Memory B cell (primary cell): ENCODE results near the gene CXCR6.

Experiments
- ATAC-seq: fragments of 150-1000 bp; cut with Tn5 transposase; 2 replicates; pipeline ENCODE4 v1.10.0; 2021; ENCODE audit warnings: low read depth, mild to moderate bottlenecking, moderate library complexity
- DNase-seq, 2 donors: peaks; one replicate each; pipeline ENCODE4 v3.0.0; 2022; ENCODE audit warnings: low spot score in 2 of 2
- H3K27ac Mint-ChIP-seq: one replicate; pipeline ENCODE4 v1.8.0; 2022; ENCODE audit warnings: mild to moderate bottlenecking, moderate library complexity, mixed read lengths
- H3K27me3 Mint-ChIP-seq: one replicate; pipeline ENCODE4 v1.8.0; 2022; ENCODE audit warnings: mixed read lengths
- H3K36me3 Mint-ChIP-seq: one replicate; pipeline ENCODE4 v1.8.0; 2022; ENCODE audit warnings: mild to moderate bottlenecking, mixed read lengths
- H3K4me1 Mint-ChIP-seq: one replicate; pipeline ENCODE4 v1.8.0; 2022; ENCODE audit warnings: mixed read lengths
- H3K4me3 Mint-ChIP-seq: one replicate; pipeline ENCODE4 v1.8.0; 2022; ENCODE audit warnings: mild to moderate bottlenecking, moderate library complexity, mixed read lengths
- H3K9me3 Mint-ChIP-seq: one replicate; pipeline ENCODE4 v1.8.0; 2022; ENCODE audit warnings: mixed read lengths

CXCR6 gene

DNA sequence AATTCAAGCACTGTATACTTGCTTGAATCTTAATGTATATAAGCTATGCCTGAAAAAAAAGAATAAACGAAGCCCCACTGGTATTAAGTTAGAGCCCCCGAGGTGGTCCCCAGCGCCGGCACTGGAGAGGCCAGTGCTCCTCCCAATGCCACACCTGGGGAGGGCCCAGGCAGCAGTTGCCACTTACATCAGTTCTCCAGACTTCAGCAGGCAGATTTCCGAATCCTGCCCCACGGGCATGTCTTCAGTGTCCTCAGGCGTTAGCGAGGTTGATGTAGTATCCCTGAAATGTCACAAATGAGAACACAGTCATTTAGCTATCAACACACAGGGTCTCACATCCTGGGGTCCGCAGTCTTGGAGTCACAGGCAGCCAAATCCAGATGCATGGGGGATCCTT is 7.0 kb upstream of the CXCR6 start:
- H3K4me1 Mint-ChIP-seq: peaks cover 4% of the 10 kb centered on the region
- DNase-seq: no peak
- H3K9me3 Mint-ChIP-seq: no peaks in the 10 kb centered on the region
- no peak for ATAC-seq
- peaks cover 31% of the 10 kb centered on the region for H3K36me3 Mint-ChIP-seq
- H3K4me3 Mint-ChIP-seq: no peak overlapping the region
- H3K27me3 Mint-ChIP-seq: no peaks in the 10 kb centered on the region
- no peak overlapping the region for H3K27ac Mint-ChIP-seq

DNA sequence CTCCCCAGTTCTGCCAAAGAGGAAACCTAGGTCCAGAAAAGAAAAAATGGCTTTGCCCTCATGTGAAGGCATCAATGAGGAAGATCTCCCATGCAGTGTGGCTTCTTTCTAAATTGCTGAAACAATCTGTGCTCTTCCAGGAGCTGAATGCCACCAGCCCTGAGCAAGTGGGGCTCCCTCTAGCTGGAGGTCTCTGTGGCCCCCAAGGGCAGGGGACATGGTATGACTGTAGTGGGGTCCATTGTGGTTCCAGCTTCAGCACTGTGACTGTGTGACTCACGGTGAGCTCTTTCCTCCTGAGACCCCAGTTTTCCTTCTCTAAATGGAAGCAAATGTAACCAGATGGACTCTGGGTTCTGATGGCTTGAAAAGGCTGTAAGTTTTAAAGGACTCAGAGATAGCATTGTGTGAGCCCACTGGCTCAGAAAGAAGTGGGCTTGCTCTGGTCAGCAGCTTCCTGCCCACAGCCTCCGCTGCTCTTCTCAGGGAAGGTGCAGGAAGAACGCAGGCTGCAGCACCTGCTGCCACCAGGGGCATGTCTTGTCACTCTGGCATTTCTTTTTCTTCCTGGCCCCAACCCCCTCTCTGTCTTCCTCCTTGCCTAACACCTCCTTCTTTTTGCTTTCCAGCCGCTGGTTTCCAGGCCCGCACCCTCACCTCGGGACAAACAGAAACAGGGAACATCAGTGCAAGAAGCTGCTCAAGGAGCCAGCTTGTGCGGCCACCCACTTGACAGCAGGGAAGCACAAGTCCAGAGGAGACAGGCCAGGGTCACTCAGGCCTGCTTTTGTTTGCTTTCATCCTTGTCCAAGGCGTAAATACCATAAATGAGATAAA is 5.8 kb upstream of the CXCR6 start:
- Mint-ChIP-seq H3K4me1 (peaks cover 4% of the 10 kb centered on the region), H3K27ac (no peak overlapping the region), H3K4me3 (no peak overlapping the region), H3K36me3 (peaks cover 29% of the 10 kb centered on the region), H3K9me3 (no peaks in the 10 kb centered on the region), H3K27me3 (no peaks in the 10 kb centered on the region)
- no peak for DNase-seq
- no peak for ATAC-seq

DNA sequence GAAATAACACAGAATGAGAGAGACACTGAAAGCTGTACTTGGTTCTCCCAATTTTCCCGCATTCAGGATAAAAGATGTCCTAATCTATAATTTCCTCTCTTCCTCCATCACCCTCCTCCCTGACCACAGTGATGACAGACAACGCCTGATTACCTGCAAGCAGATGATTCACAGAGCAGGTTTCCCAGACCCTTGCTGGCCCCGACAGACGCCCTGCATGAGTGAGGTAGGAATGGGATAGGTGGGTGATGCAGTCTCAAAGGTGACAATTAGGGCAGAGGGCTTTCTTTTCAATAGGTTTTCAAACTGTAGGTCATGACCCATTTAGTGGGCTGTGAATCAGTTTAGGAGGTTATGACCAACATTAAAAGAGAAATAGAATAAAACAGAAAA is 5.2 kb upstream of the CXCR6 start:
- DNase-seq (no peak), ATAC-seq (no peak)
- H3K27ac Mint-ChIP-seq: no peak overlapping the region
- no peaks in the 10 kb centered on the region for H3K27me3 Mint-ChIP-seq
- peaks cover 32% of the 10 kb centered on the region for H3K36me3 Mint-ChIP-seq
- H3K9me3 Mint-ChIP-seq: no peaks in the 10 kb centered on the region
- peaks cover 4% of the 10 kb centered on the region for H3K4me1 Mint-ChIP-seq
- no peak overlapping the region for H3K4me3 Mint-ChIP-seq

DNA sequence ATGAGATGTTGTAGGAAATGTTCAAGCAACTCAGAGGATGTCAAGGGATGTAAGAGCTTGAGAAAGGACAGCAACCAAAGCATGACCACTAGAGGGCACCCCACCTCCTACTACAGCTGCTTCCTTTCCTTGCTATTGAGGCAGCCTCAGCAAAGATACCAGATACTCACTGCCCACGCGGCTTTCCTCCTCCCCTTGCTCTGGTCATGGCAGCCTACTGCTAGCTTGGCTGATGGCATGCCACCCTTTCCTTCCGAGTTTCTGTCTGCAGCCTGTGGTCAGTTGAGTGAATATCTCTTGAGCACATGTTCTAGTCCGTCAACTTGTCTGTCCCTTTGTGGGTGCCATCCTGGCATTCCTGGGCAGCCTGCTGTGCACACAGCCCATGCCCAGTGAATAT is 4.4 kb upstream of the CXCR6 start:
- ATAC-seq (peak; percentile 89), DNase-seq (peak; percentile 72 to 74)
- Mint-ChIP-seq H3K27ac (no peak overlapping the region), H3K27me3 (no peaks in the 10 kb centered on the region), H3K4me1 (peaks cover 4% of the 10 kb centered on the region), H3K9me3 (no peaks in the 10 kb centered on the region), H3K4me3 (no peak overlapping the region), H3K36me3 (peaks cover 24% of the 10 kb centered on the region)

DNA sequence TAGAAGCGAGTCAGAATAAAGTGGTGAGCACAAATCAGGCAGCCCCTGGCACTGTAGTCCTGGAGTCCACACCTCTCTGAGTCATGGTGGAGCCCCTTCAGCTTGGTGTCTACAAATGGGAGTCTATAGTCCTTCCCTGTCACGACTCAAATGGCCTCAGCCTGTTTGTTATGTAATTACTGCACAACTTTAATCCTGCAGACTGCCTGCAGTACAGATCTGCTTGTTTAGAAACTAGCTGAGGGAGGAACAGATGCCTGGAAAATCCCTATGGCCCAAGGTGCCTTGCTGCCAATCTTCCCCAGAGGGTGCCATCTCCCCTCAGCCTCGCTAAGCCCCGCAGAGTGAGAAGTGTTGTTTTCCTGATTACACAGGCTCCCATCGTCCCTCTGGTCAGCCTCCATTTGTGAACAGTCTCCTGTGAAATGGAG is 3.9 kb upstream of the CXCR6 start:
- no peak for DNase-seq
- Mint-ChIP-seq H3K4me1 (peaks cover 4% of the 10 kb centered on the region), H3K27me3 (no peaks in the 10 kb centered on the region), H3K4me3 (no peak overlapping the region), H3K27ac (no peak overlapping the region), H3K36me3 (peaks cover 20% of the 10 kb centered on the region), H3K9me3 (no peaks in the 10 kb centered on the region)
- ATAC-seq: peak; percentile 35

DNA sequence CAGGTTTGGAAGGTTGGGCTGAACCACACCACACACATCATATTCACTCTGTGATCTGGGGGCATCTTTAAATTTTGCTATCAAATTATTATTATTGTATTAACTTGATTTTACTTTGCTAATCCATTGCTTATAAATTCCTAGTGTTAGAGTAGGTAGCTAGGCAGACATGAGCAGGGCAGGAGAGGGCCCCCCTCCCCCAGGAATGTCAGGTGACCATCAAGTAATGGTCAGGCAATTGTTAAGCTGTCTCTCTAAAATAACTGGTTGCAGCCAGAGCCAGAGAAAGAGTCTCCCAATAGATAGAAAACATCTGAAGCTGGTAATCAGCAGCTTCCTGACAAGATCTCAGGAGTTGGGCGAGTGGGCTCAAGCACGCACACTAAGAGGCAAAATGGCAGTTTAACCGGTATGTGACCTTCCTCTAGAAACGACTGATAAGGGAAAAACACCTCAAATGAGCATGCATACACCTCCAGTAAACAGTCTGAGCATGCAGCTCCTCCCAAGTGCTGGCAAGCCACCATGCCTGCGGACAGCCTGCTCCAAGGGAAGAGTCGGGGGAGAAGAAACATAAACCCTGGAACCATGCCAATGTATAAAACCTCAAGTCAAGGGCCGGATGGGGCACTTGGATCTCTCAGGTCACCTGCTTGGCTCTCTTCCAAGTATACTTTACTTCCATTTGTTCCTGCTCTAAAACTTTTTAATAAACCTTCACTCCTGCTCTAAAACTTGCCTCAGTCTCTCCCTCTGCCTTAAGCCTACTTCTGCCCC is 3.1 kb upstream of the CXCR6 start:
- H3K36me3 Mint-ChIP-seq: peaks cover 18% of the 10 kb centered on the region
- no peak for ATAC-seq
- H3K27ac Mint-ChIP-seq: no peak overlapping the region
- no peaks in the 10 kb centered on the region for H3K27me3 Mint-ChIP-seq
- peaks cover 4% of the 10 kb centered on the region for H3K4me1 Mint-ChIP-seq
- no peak overlapping the region for H3K4me3 Mint-ChIP-seq
- H3K9me3 Mint-ChIP-seq: no peaks in the 10 kb centered on the region
- DNase-seq: no peak

DNA sequence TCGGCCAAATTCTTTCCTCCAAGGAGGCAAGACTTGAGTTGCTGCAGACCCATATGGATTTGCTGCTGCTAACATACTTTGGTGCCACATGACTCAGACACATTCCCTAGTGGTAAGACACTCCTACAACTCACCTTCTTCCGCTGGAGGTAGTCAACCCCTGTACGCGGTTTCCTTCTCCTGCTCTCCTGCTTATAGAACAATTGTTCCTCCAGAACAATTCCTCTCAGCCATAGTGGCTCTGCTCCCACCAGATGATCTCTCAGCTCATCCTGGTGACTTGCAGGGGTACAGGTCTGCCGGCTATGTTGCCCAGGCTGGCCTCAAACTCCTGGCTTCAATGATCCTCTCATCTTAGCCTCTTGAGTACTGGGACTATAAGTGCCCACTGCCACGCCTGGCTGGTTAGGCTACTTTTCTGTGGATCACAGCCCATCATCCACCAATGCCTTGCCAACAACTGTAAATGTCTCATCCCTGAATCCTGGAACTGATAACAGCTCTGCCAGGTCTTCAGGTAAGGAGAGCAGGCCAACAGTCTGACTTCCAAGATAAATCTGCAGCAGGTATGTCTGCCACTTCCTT is 2.4 kb upstream of the CXCR6 start:
- Mint-ChIP-seq H3K4me1 (peaks cover 4% of the 10 kb centered on the region), H3K27me3 (no peaks in the 10 kb centered on the region), H3K36me3 (peaks cover 12% of the 10 kb centered on the region), H3K9me3 (no peaks in the 10 kb centered on the region), H3K27ac (no peak overlapping the region), H3K4me3 (no peak overlapping the region)
- no peak for ATAC-seq
- no peak for DNase-seq

DNA sequence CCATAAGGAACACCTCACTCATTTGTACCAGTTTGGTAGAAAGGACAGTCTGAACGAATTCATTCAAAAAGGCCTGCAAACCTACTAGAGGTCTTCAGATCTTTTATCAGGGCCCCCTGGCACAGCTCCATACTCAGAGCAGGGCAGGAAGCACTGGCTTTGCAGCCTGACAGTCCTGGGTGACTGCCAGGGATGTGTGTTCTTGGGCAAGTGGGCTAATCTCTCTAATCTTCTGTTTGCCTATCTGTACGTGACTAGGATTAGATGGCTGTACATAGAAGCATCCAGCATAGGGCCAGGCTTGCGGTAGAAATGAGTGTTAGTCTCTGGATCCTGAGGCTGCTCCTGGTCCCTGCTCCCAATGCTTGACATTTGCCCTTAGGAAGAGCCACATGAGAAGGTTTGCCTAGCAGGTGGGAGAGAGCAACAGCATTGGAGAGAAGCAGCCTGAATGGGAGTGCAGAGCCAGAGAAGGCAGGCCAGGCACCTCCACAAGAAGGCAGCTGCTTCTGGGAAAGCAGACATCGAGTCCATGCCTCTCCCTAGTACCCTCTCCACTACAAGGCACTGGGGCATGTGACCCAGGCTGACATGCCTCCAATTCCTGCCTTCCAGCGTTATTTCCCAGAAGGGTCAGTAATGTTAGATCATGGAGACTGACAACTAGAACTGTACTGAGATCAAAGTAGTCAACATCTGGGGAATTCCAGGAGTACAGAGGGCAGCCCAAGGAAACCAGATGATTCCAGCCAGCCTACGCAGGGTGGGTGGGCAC is 1.0 kb upstream of the CXCR6 start:
- H3K27ac Mint-ChIP-seq: peak overlapping the region; percentile 0
- peaks cover 4% of the 10 kb centered on the region for H3K4me1 Mint-ChIP-seq
- peaks cover 18% of the 10 kb centered on the region for H3K36me3 Mint-ChIP-seq

DNA sequence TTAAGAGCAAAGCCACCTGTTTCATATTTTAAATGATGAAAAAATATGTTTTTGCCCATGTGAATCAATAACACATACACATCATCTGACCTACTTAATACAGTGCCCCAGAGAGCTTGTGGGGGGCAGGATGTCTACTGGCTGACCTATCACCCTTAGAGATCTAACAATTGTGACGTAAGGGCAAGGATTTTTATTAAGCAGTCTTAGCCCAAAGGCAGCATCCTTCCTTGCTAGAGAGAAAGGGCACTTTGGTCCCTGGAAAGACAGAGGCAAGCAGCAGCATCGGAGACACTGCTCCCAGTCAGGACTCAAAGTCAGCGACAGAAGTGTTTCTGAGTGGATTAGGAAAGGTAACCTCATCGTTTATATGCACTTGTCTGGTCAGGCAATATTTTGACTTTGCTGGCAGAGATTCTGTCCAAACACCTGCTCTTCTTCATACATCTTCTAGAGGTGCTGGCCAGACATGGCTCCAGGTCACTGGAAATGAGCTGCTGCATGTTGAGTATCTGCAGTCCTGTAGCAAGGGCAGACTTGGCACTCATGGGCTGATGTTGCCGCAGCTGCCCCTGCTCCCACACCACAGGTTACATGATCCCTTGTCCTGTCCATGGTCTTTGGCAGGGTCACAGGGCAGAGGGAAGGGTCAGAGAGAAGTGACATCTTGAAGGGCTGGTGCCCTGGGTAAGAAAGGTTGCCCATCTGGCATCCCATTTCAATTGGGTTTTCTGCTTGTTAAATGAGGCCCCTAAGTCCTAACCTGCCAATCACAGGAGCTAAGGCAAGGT is 1.8 kb downstream of the CXCR6 start:
- DNase-seq (no peak), ATAC-seq (no peak)
- no peaks in the 10 kb centered on the region for H3K9me3 Mint-ChIP-seq
- no peak overlapping the region for H3K4me3 Mint-ChIP-seq
- peaks cover 28% of the 10 kb centered on the region for H3K36me3 Mint-ChIP-seq
- H3K27ac Mint-ChIP-seq: peak overlapping the region; percentile 71
- no peaks in the 10 kb centered on the region for H3K27me3 Mint-ChIP-seq
- no peaks in the 10 kb centered on the region for H3K4me1 Mint-ChIP-seq

More for the DNA sequence above, 1.0 kb upstream of the CXCR6 start:
- Mint-ChIP-seq H3K9me3 (no peaks in the 10 kb centered on the region), H3K4me3 (no peak overlapping the region), H3K27me3 (no peaks in the 10 kb centered on the region)
- ATAC-seq (no peak), DNase-seq (no peak)

DNA sequence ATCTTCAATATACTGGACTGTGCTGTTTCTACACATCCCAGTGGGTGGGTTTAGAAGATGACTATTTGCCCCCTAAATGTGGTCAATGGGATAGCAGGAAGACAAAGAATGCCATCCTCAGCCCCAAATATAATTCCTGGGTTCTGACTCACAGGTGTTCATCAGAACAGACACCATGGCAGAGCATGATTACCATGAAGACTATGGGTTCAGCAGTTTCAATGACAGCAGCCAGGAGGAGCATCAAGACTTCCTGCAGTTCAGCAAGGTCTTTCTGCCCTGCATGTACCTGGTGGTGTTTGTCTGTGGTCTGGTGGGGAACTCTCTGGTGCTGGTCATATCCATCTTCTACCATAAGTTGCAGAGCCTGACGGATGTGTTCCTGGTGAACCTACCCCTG is 3.0 kb downstream of the CXCR6 start:
- H3K36me3 Mint-ChIP-seq: peaks cover 25% of the 10 kb centered on the region
- H3K27me3 Mint-ChIP-seq: no peaks in the 10 kb centered on the region
- ATAC-seq: no peak
- H3K4me1 Mint-ChIP-seq: no peaks in the 10 kb centered on the region
- DNase-seq: no peak
- H3K4me3 Mint-ChIP-seq: no peak overlapping the region
- no peaks in the 10 kb centered on the region for H3K9me3 Mint-ChIP-seq
- H3K27ac Mint-ChIP-seq: no peak overlapping the region

DNA sequence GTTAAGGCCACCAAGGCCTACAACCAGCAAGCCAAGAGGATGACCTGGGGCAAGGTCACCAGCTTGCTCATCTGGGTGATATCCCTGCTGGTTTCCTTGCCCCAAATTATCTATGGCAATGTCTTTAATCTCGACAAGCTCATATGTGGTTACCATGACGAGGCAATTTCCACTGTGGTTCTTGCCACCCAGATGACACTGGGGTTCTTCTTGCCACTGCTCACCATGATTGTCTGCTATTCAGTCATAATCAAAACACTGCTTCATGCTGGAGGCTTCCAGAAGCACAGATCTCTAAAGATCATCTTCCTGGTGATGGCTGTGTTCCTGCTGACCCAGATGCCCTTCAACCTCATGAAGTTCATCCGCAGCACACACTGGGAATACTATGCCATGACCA is 3.6 kb downstream of the CXCR6 start:
- peaks cover 28% of the 10 kb centered on the region for H3K36me3 Mint-ChIP-seq

DNA sequence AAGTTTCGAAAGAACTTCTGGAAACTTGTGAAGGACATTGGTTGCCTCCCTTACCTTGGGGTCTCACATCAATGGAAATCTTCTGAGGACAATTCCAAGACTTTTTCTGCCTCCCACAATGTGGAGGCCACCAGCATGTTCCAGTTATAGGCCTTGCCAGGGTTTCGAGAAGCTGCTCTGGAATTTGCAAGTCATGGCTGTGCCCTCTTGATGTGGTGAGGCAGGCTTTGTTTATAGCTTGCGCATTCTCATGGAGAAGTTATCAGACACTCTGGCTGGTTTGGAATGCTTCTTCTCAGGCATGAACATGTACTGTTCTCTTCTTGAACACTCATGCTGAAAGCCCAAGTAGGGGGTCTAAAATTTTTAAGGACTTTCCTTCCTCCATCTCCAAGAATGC is 4.1 kb downstream of the CXCR6 start:
- Mint-ChIP-seq H3K27me3 (no peaks in the 10 kb centered on the region), H3K4me3 (no peak overlapping the region), H3K36me3 (peaks cover 33% of the 10 kb centered on the region), H3K4me1 (no peaks in the 10 kb centered on the region), H3K9me3 (no peaks in the 10 kb centered on the region), H3K27ac (no peak overlapping the region)
- DNase-seq (no peak), ATAC-seq (no peak)

More for the DNA sequence above, 3.6 kb downstream of the CXCR6 start:
- ATAC-seq (no peak), DNase-seq (no peak)
- no peak overlapping the region for H3K4me3 Mint-ChIP-seq
- H3K9me3 Mint-ChIP-seq: no peaks in the 10 kb centered on the region
- no peaks in the 10 kb centered on the region for H3K4me1 Mint-ChIP-seq
- no peaks in the 10 kb centered on the region for H3K27me3 Mint-ChIP-seq
- H3K27ac Mint-ChIP-seq: no peak overlapping the region

DNA sequence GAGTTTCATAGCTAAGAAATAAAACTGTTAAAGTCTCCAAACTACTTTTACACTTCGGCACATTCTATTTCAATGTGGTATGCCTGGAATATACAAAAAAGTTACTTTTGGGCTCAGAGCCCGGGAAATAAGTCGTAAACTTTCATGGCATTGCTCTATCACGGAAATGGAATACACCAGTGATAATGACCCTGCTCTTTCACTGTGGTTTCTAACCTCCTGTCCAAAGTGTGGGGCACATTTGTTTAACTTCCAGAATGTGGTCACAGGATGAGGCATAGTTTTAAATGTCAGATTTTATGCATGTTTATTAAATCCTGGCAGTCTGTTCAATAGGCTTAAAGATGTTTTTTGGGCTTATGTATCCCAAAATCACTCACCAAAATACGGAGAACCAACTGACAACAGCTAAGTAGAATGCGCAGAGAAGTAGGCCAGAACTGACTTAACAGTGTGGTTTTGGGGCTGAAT is 5.1 kb downstream of the CXCR6 start:
- Mint-ChIP-seq H3K27ac (no peak overlapping the region), H3K4me1 (no peaks in the 10 kb centered on the region), H3K27me3 (no peaks in the 10 kb centered on the region), H3K36me3 (peaks cover 37% of the 10 kb centered on the region), H3K9me3 (no peaks in the 10 kb centered on the region), H3K4me3 (no peak overlapping the region)
- no peak for ATAC-seq
- no peak for DNase-seq
